A673 (cell line): ENCODE measurements around the gene ENO4.

Experiments used
- CTCF ChIP-seq: fragments of 300-800, 200-600 bp; sonication (generic); conservative IDR thresholded peaks from 2 replicates; pipeline ENCODE4 v1.5.1; 2017; ENCODE audit warnings: low read depth, mild to moderate bottlenecking, antibody characterized with exemption, low read length, moderate library complexity, mixed read lengths
- EZH2 ChIP-seq: fragments of 200-600 bp; sonication (generic); IDR thresholded peaks from 2 replicates; pipeline ENCODE4 v1.6.1; 2017; ENCODE audit warnings: borderline replicate concordance, low read depth, mild to moderate bottlenecking, mixed read lengths, antibody characterized with exemption, low read length; ENCODE audit not compliant: poor library complexity, severe bottlenecking

- TF ChIP-seq EZH2 (no peak), CTCF (no peak)
These were observed 46.4 kb upstream of the ENO4 start for GRCh38 chr10:116802876-116803275.
